Measurements from ENCODE around the gene XRCC3.

GRCh38 chr14:103714063-103714724 lies 1.1 kb downstream of the XRCC3 start:
- TF ChIP-seq, protein P1, sequence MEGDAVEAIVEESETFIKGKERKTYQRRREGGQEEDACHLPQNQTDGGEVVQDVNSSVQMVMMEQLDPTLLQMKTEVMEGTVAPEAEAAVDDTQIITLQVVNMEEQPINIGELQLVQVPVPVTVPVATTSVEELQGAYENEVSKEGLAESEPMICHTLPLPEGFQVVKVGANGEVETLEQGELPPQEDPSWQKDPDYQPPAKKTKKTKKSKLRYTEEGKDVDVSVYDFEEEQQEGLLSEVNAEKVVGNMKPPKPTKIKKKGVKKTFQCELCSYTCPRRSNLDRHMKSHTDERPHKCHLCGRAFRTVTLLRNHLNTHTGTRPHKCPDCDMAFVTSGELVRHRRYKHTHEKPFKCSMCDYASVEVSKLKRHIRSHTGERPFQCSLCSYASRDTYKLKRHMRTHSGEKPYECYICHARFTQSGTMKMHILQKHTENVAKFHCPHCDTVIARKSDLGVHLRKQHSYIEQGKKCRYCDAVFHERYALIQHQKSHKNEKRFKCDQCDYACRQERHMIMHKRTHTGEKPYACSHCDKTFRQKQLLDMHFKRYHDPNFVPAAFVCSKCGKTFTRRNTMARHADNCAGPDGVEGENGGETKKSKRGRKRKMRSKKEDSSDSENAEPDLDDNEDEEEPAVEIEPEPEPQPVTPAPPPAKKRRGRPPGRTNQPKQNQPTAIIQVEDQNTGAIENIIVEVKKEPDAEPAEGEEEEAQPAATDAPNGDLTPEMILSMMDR (conservative IDR thresholded peaks at IDR 0.05), result no peak
- no peak for TF ChIP-seq ZFX (IDR thresholded peaks at IDR 0.05)
